HCT116 (cell line): Measurements from ENCODE around the gene BRINP2. TPM values are rescaled to one million over a fixed set of nuclear protein-coding genes. Genes with fewer than 3 reads are reported as not detected.

Experiments
- ATAC-seq: fragments of 200-7000 bp; cut with Tn5 transposase; 2 replicates; pipeline ENCODE4 v1.9.1; 2020; ENCODE audit warnings: mild to moderate bottlenecking, moderate library complexity
- BruUV-seq: library from RNA; stranded (reverse); fragments of 400-500 nt; replicated peaks from 2 replicates; lab custom pipeline; 2021; lab: Mats Ljungman, UMichigan
- CTCF ChIA-PET: fragments of 300-600 bp; sonication (Branson Sonifier 250); formaldehyde crosslinking; loops from one replicate; lab custom pipeline; 2021; ENCODE audit warnings: antibody characterized with exemption; lab: Charles Lee
- POLR2A ChIA-PET: fragments of 300-600, 350-600 bp; sonication (Branson Sonifier 250); formaldehyde crosslinking; loops from one replicate; lab custom pipeline; 2021; ENCODE audit warnings: antibody characterized with exemption; lab: Charles Lee
- RAD21 ChIA-PET, 2 experiments: fragments of 300-600 bp; sonication (Branson Sonifier 250); formaldehyde crosslinking; loops; one replicate each; lab custom pipeline; 2023; ENCODE audit warnings: low total read pairs in 2 of 2; ENCODE audit not compliant: uncharacterized antibody in 2 of 2, unreplicated experiment in 2 of 2, low non-redundant PET in 1 of 2; lab: Charles Lee
- DNase-seq: peaks from one replicate; pipeline ENCODE4 v3.0.0-alpha.2; 2010; ENCODE audit warnings: low read depth, low spot score
- H2AFZ ChIP-seq: fragments of 200-600 bp; shearing (Covaris generic), sonication (generic); 2 replicates; pipeline ENCODE4 v1.6.1; 2017; ENCODE audit warnings: low read depth, mixed run types, mixed read lengths, antibody characterized with exemption, low read length; ENCODE audit not compliant: poor library complexity, severe bottlenecking
- H3K27ac ChIP-seq: 2 replicates; pipeline ENCODE4 v1.5.1; 2012; ENCODE audit warnings: low read depth, low read length
- H3K27me3 ChIP-seq: fragments of 200-600 bp; sonication (generic); 2 replicates; pipeline ENCODE4 v1.6.1; 2016; ENCODE audit warnings: mixed run types, low read length, mixed read lengths; ENCODE audit not compliant: insufficient read depth
- H3K36me3 ChIP-seq, 2 experiments: fragments of 200-500 bp in 1 of 2; fragments of 200-600 bp in 1 of 2; sonication (Bioruptor generic) in 1 of 2; sonication (generic) in 1 of 2; 2 replicates each; pipeline versions ENCODE4 v1.5.1 to v1.6.1; 2014 to 2016; ENCODE audit warnings: low read length in 2 of 2, inconsistent platforms in 1 of 2, mixed read lengths in 1 of 2, mixed run types in 1 of 2; ENCODE audit not compliant: insufficient read depth in 2 of 2, control insufficient read depth in 1 of 2
- H3K4me1 ChIP-seq, 2 experiments: fragments of 200-600 bp in 1 of 2; sonication (generic) in 1 of 2; 2 replicates each; pipeline versions ENCODE4 v1.5.1 to v1.6.1; 2012 to 2017; ENCODE audit warnings: low read length in 2 of 2, inconsistent platforms in 1 of 2, mild to moderate bottlenecking in 1 of 2, mixed read lengths in 1 of 2, mixed run types in 1 of 2, moderate library complexity in 1 of 2; ENCODE audit not compliant: insufficient read depth in 2 of 2, control insufficient read depth in 1 of 2
- H3K4me2 ChIP-seq: fragments of 200-600 bp; sonication (generic); 2 replicates; pipeline ENCODE4 v1.6.1; 2017; ENCODE audit warnings: mixed run types, low read length, mixed read lengths
- H3K4me3 ChIP-seq, 2 experiments: fragments of 200-600 bp in 1 of 2; sonication (generic) in 1 of 2; replicated peaks in 1 of 2; 2 replicates each; pipeline ENCODE4 v1.5.1; 2011 to 2016; ENCODE audit warnings: low read length in 2 of 2, control low read depth in 1 of 2, low read depth in 1 of 2, mild to moderate bottlenecking in 1 of 2, mixed read lengths in 1 of 2, mixed run types in 1 of 2
- H3K79me2 ChIP-seq: fragments of 200-600 bp; sonication (generic); 2 replicates; pipeline ENCODE4 v1.6.1; 2017; ENCODE audit warnings: mild to moderate bottlenecking, mixed run types, low read length, moderate library complexity, mixed read lengths; ENCODE audit not compliant: insufficient read depth
- H3K9ac ChIP-seq: fragments of 200-600 bp; sonication (generic); 2 replicates; pipeline ENCODE4 v1.6.1; 2016; ENCODE audit warnings: low read length, mixed read lengths
- H3K9me2 ChIP-seq: fragments of 200-600 bp; sonication (generic), shearing (Covaris generic); 2 replicates; pipeline ENCODE4 v1.6.1; 2017; ENCODE audit warnings: mixed run types, mild to moderate bottlenecking, moderate library complexity; ENCODE audit not compliant: insufficient read depth
- H3K9me3 ChIP-seq, 2 experiments: fragments of 200-500 bp in 1 of 2; fragments of 200-600 bp in 1 of 2; sonication (Bioruptor generic) in 1 of 2; sonication (generic) in 1 of 2; 2 replicates each; pipeline ENCODE4 v1.6.1; 2014 to 2017; ENCODE audit warnings: low read length in 2 of 2, mixed read lengths in 2 of 2, inconsistent platforms in 1 of 2, low read depth in 1 of 2, mild to moderate bottlenecking in 1 of 2, mixed run types in 1 of 2, moderate library complexity in 1 of 2; ENCODE audit not compliant: control insufficient read depth in 1 of 2, insufficient read depth in 1 of 2
- H4K20me1 ChIP-seq: fragments of 200-600 bp; sonication (generic), shearing (Covaris generic); 2 replicates; pipeline ENCODE4 v1.6.1; 2017; ENCODE audit warnings: mixed run types, mild to moderate bottlenecking, moderate library complexity; ENCODE audit not compliant: insufficient read depth
- CBX3 ChIP-seq: IDR thresholded peaks from 2 replicates; pipeline ENCODE4 v1.6.1; 2012; ENCODE audit warnings: low read depth
- CEBPB ChIP-seq: IDR thresholded peaks from 2 replicates; pipeline ENCODE4 v1.6.1; 2012; ENCODE audit warnings: low read depth
- CTCF ChIP-seq, 3 experiments: fragments of 200-600 bp in 1 of 3; sonication (generic) in 1 of 3; IDR thresholded peaks in 2 of 3; conservative IDR thresholded peaks in 1 of 3; 2 replicates each; pipeline ENCODE4 v1.5.1; 2012 to 2017; ENCODE audit warnings: low read depth in 2 of 3, low read length in 2 of 3, antibody characterized with exemption in 1 of 3, borderline replicate concordance in 1 of 3, control low read depth in 1 of 3, mild to moderate bottlenecking in 1 of 3, mixed read lengths in 1 of 3, mixed run types in 1 of 3, moderate library complexity in 1 of 3; ENCODE audit not compliant: insufficient read depth in 1 of 3
- EGR1 ChIP-seq: IDR thresholded peaks from 2 replicates; pipeline ENCODE4 v1.6.1; 2012; ENCODE audit warnings: low read depth
- ELF1 ChIP-seq: IDR thresholded peaks from 2 replicates; pipeline ENCODE4 v1.6.1; 2012; ENCODE audit warnings: low read depth, borderline replicate concordance
- EZH2 ChIP-seq: fragments of 200-600 bp; sonication (generic); IDR thresholded peaks from 2 replicates; pipeline ENCODE4 v1.6.1; 2017; ENCODE audit warnings: antibody characterized with exemption, mixed run types
- FOSL1 ChIP-seq: IDR thresholded peaks from 2 replicates; pipeline ENCODE4 v1.6.1; 2012; ENCODE audit warnings: low read depth
- JUND ChIP-seq: IDR thresholded peaks from 2 replicates; pipeline ENCODE4 v1.6.1; 2012
- MAX ChIP-seq: IDR thresholded peaks from 2 replicates; pipeline ENCODE4 v1.6.1; 2012
- POLR2AphosphoS5 ChIP-seq: IDR thresholded peaks from 2 replicates; pipeline ENCODE4 v1.6.1; 2011; ENCODE audit warnings: mild to moderate bottlenecking, low read depth, low read length, moderate library complexity
- RAD21 ChIP-seq: IDR thresholded peaks from 2 replicates; pipeline ENCODE4 v1.6.1; 2012; ENCODE audit warnings: low read depth, mild to moderate bottlenecking
- REST ChIP-seq: IDR thresholded peaks from 2 replicates; pipeline ENCODE4 v1.6.1; 2012; ENCODE audit warnings: low read depth
- SIN3A ChIP-seq: IDR thresholded peaks from 2 replicates; pipeline ENCODE4 v1.6.1; 2012; ENCODE audit warnings: low read depth
- SP1 ChIP-seq: IDR thresholded peaks from 2 replicates; pipeline ENCODE4 v1.6.1; 2012; ENCODE audit warnings: low read depth
- SRF ChIP-seq: IDR thresholded peaks from 2 replicates; pipeline ENCODE4 v1.6.1; 2012; ENCODE audit warnings: low read depth
- TCF7L2 ChIP-seq: IDR thresholded peaks from 2 replicates; pipeline ENCODE4 v1.7.0; 2011; ENCODE audit warnings: borderline replicate concordance, inconsistent platforms; ENCODE audit not compliant: insufficient read depth, insufficient read length; ENCODE audit errors: extremely low read depth
- YY1 ChIP-seq: IDR thresholded peaks from 2 replicates; pipeline ENCODE4 v1.6.1; 2011; ENCODE audit warnings: low read length, low read depth, moderate library complexity, mild to moderate bottlenecking; ENCODE audit not compliant: insufficient replicate concordance; ENCODE audit errors: extremely low read depth
- ZBTB33 ChIP-seq: IDR thresholded peaks from 2 replicates; pipeline ENCODE4 v1.6.1; 2011; ENCODE audit warnings: mild to moderate bottlenecking, low read length, moderate library complexity; ENCODE audit not compliant: insufficient replicate concordance; ENCODE audit errors: extremely low read depth
- ZNF274 ChIP-seq: fragments of 200-500 bp; sonication (Bioruptor generic); IDR thresholded peaks from 2 replicates; pipeline ENCODE4 v1.6.1; 2014; ENCODE audit warnings: mild to moderate bottlenecking, low read depth, low read length, inconsistent platforms
- intact Hi-C: fragments of 100-400 bp; cut with micrococcal nuclease; formaldehyde crosslinking; loops from 2 replicates; pipeline ENCODE4 v1.10.0; 2022
- total RNA-seq: library from RNA; stranded (reverse); gene quantifications from one replicate; pipeline ENCODE4 v1.2.1, GENCODE V29; 2021; ENCODE audit not compliant: unreplicated experiment

Gene BRINP2
- total RNA-seq, 1 experiment from 2014 or later, result not detected

- H3K4me2 ChIP-seq, result no peak overlapping the region
- RAD21 ChIA-PET, result no interaction called here
Observed at GRCh38 chr1:177209357-177209756, 38.6 kb downstream of the BRINP2 start.

More at GRCh38 chr1:177209357-177209756, 38.6 kb downstream of the BRINP2 start:
- H3K27me3 ChIP-seq, result no peaks in the 10 kb centered on the region
- TF ChIP-seq REST, result no peak
- TF ChIP-seq SIN3A, result no peak
- TF ChIP-seq ELF1, result no peak
- no peak for TF ChIP-seq SP1
- no peak for TF ChIP-seq EZH2
- TF ChIP-seq SRF, result no peak
- TF ChIP-seq CBX3, result no peak
- TF ChIP-seq RAD21, result no peak
- TF ChIP-seq EGR1, result no peak
- no peak for TF ChIP-seq JUND
- TF ChIP-seq CEBPB, result no peak
- no peak for TF ChIP-seq CTCF (IDR thresholded peaks at IDR 0.05 in 2 of 3, conservative IDR thresholded peaks at IDR 0.05 in 1 of 3; ENCODE audit: borderline replicate concordance in 1 of 3, insufficient read depth in 1 of 3, low read depth in 2 of 3, low read length in 2 of 3)
- TF ChIP-seq ZBTB33, result no peak
- TF ChIP-seq FOSL1, result no peak
- no peak for TF ChIP-seq ZNF274
- TF ChIP-seq TCF7L2, result no peak
- no peak for TF ChIP-seq POLR2AphosphoS5
- no peak for TF ChIP-seq MAX
- TF ChIP-seq YY1, result no peak
- TF ChIP-seq, all 23 proteins: peak for 0
- Histone ChIP-seq H3K9me2 (no peaks in the 10 kb centered on the region), H4K20me1 (no peaks in the 10 kb centered on the region), H3K4me3 (no peak overlapping the region), H2AFZ (no peak overlapping the region), H3K9me3 (no peaks in the 10 kb centered on the region), H3K79me2 (no peaks in the 10 kb centered on the region), H3K36me3 (no peaks in the 10 kb centered on the region), H3K4me1 (no peaks in the 10 kb centered on the region), H3K27ac (no peak overlapping the region), H3K9ac (no peak overlapping the region)
- intact Hi-C loops, result no loop called here
- BruUV-seq, result no TSS peak
- no peak for DNase-seq
- no peak for ATAC-seq
- CTCF ChIA-PET, result no interaction called here
- POLR2A ChIA-PET, result no interaction called here
